Measurements from ENCODE around the gene PEDS1. TPM values are rescaled to one million over a fixed set of nuclear protein-coding genes. Genes with fewer than 3 reads are reported as not detected.

The PEDS1 gene
- total and polyA plus RNA-seq, 2 of the 13 experiments (the other 11 are each of a cell fraction or from before 2014, with no cell fraction given) = 30.5 to 93.9 TPM

DNA sequence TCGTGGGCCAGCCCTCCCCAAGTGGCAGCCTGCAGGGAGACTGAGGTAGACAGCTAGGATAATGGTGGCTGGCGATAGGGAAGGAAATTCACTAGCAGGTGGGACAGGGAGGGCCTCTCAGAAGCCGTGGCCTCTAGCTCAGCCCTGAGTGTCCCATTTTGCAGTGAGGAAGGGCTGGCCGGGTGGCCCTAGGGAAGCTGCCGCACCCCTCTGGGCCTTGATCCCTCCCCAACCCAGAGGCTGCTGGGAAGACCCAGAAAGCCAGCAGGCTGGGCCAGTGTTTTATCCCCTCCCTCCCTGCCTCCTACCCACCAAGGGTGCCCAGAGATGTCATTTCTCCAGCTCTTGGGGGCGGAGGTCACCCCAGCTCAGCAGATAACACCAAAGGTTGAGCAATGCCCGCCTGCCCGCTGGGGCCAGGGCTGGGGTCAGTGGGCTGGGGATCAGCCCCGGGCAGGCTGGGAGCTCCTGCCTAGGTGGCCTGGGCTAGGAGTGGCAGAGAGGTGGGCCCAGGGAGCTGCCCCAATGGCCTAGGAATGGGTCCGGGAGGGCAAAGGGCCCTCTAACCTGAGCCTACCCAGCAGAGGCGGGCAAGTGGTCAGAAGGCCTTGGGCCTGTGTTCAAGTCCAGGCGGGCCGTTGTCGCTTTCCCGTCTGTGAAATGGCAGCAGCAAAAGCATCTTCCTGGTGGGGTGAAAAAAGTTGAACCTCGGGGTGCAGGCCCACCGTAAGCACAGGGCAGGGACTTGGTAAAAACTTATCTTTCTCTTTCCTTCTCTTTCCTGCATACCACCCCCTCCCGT lies 35.6 kb upstream of the PEDS1 start (continued):
- TF ChIP-seq RBM39 (IDR thresholded peaks at IDR 0.05; ENCODE audit: low read depth, low read length, poor library complexity, severe bottlenecking) = peak; percentile 94
- TF ChIP-seq, protein P1, sequence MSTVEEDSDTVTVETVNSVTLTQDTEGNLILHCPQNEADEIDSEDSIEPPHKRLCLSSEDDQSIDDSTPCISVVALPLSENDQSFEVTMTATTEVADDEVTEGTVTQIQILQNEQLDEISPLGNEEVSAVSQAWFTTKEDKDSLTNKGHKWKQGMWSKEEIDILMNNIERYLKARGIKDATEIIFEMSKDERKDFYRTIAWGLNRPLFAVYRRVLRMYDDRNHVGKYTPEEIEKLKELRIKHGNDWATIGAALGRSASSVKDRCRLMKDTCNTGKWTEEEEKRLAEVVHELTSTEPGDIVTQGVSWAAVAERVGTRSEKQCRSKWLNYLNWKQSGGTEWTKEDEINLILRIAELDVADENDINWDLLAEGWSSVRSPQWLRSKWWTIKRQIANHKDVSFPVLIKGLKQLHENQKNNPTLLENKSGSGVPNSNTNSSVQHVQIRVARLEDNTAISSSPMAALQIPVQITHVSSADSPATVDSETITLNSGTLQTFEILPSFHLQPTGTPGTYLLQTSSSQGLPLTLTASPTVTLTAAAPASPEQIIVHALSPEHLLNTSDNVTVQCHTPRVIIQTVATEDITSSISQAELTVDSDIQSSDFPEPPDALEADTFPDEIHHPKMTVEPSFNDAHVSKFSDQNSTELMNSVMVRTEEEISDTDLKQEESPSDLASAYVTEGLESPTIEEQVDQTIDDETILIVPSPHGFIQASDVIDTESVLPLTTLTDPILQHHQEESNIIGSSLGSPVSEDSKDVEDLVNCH (CRISPR knock-in tag; IDR thresholded peaks at IDR 0.05) = no peak
- TF ChIP-seq ZNF792 (CRISPR knock-in tag; IDR thresholded peaks at IDR 0.05) = peak; percentile 89
- TF ChIP-seq CENPT (CRISPR knock-in tag; IDR thresholded peaks at IDR 0.05; ENCODE audit: low read depth) = no peak
- peak; percentile 13; the same call in 1 of the 2 replicates for TF ChIP-seq NRL (CRISPR knock-in tag; IDR thresholded peaks at IDR 0.05; ENCODE audit: borderline replicate concordance)
- peak; percentile 98 for TF ChIP-seq TBX2 (CRISPR knock-in tag; IDR thresholded peaks at IDR 0.05; ENCODE audit: borderline replicate concordance)
- TF ChIP-seq, protein P2, sequence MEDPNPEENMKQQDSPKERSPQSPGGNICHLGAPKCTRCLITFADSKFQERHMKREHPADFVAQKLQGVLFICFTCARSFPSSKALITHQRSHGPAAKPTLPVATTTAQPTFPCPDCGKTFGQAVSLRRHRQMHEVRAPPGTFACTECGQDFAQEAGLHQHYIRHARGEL (CRISPR knock-in tag; IDR thresholded peaks at IDR 0.05) = 0 out of 2 replicates have a peak, but pooled peaks have one; percentile 25
- peak; percentile 85; the same call in 1 of the 2 replicates for TF ChIP-seq NFKBIZ (CRISPR knock-in tag; IDR thresholded peaks at IDR 0.05)
- peak; percentile 98 for TF ChIP-seq HIVEP1 (CRISPR knock-in tag; IDR thresholded peaks at IDR 0.05)
- TF ChIP-seq HES4 (CRISPR knock-in tag; IDR thresholded peaks at IDR 0.05; ENCODE audit: borderline replicate concordance) = peak; percentile 74
- TF ChIP-seq, protein P3, sequence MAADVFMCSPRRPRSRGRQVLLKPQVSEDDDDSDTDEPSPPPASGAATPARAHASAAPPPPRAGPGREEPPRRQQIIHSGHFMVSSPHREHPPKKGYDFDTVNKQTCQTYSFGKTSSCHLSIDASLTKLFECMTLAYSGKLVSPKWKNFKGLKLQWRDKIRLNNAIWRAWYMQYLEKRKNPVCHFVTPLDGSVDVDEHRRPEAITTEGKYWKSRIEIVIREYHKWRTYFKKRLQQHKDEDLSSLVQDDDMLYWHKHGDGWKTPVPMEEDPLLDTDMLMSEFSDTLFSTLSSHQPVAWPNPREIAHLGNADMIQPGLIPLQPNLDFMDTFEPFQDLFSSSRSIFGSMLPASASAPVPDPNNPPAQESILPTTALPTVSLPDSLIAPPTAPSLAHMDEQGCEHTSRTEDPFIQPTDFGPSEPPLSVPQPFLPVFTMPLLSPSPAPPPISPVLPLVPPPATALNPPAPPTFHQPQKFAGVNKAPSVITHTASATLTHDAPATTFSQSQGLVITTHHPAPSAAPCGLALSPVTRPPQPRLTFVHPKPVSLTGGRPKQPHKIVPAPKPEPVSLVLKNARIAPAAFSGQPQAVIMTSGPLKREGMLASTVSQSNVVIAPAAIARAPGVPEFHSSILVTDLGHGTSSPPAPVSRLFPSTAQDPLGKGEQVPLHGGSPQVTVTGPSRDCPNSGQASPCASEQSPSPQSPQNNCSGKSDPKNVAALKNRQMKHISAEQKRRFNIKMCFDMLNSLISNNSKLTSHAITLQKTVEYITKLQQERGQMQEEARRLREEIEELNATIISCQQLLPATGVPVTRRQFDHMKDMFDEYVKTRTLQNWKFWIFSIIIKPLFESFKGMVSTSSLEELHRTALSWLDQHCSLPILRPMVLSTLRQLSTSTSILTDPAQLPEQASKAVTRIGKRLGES (CRISPR knock-in tag; IDR thresholded peaks at IDR 0.05; ENCODE audit: borderline replicate concordance) = no peak
- TF ChIP-seq ZNF775 (CRISPR knock-in tag; IDR thresholded peaks at IDR 0.05; ENCODE audit: borderline replicate concordance) = no peak
- 0 out of 2 replicates have a peak, but pooled peaks have one; percentile 72 for TF ChIP-seq SIN3A (IDR thresholded peaks at IDR 0.05; ENCODE audit: borderline replicate concordance, low read depth, low read length)
- peak; percentile 91; the same call in 1 of the 2 replicates for TF ChIP-seq AKAP8 (CRISPR knock-in tag; IDR thresholded peaks at IDR 0.05)
- TF ChIP-seq, protein P4, sequence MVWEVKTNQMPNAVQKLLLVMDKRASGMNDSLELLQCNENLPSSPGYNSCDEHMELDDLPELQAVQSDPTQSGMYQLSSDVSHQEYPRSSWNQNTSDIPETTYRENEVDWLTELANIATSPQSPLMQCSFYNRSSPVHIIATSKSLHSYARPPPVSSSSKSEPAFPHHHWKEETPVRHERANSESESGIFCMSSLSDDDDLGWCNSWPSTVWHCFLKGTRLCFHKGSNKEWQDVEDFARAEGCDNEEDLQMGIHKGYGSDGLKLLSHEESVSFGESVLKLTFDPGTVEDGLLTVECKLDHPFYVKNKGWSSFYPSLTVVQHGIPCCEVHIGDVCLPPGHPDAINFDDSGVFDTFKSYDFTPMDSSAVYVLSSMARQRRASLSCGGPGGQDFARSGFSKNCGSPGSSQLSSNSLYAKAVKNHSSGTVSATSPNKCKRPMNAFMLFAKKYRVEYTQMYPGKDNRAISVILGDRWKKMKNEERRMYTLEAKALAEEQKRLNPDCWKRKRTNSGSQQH (CRISPR knock-in tag; IDR thresholded peaks at IDR 0.05; ENCODE audit: low read depth) = peak; percentile 92; the same call in 1 of the 2 replicates

Measured in HepG2 (cell line).